ENCODE data around the gene SLX1A.
"Not testable (repeated sequence)": the region's sequence is repeated elsewhere in the genome, so short reads cannot be mapped to it uniquely, and the experiment has no call there.

Gene SLX1A

DNA sequence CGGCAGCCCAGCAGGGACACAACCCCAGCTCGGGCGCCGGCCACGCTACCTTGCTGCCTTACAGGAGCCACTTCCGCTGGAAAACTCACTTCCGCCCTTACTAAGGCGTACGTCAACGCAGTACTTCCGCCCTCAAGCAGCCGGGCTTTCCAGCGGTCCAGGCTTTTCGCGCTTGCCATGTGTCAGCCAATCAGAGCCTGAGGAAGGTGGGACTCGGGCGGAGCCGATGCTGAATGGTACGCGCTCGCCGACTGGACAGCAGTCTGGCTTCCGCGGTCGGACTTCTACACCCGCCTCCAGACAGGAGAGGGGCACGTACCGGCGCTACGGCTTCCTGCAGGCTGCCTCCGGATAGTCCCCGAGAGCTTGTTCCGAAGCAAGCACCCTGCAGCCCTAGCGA is at the start of gene SLX1A, which contains the start of gene BOLA2B:
Gene SLX1A, plus strand, starts transcription at position 261 of the 400 bp plus-strand sequence. CDS start 210 bp downstream, outside the sequence.
Gene BOLA2B, minus strand, starts transcription at position 52 of the 400 bp plus-strand sequence. CDS start 71 bp downstream, outside the sequence.
- DNase-seq (ENCODE audit: low read depth, low spot score): not testable (repeated sequence)

DNA sequence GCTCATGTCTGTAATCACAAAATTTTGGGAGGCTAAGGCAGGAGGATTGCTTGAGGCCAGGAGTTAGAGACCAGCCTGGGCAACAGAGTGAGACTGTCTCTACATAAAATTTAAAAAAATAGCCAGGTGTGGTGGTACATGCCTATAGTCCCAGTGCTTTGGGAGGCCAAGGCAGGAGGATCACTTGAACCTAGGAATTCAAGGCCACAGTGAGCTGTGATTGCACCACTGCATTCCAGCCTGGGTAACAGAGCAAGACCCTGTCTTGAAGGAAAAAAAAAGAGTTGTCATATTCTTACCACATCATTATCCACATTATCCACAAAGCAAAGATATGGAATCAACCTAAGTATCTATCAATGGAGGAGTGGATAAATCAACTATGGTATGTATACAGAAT is 49.7 kb upstream of the SLX1A start:
- DNase-seq (ENCODE audit: low read depth, low spot score): no peak

DNA sequence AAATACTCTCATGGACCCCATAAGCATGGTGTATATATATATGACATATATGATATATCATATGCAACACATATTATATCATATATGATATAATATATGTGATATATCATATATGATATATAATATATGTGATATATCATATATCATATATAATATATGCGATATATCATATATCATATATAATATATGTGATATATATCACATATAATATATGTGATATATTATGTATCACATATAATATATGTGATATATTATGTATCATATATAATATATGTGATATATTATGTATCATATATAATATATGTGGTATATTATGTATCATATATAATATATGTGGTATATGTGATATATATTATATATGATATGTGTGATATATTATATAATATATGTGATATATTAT is 48.8 kb upstream of the SLX1A start:
- no peak for DNase-seq (ENCODE audit: low read depth, low spot score)

DNA sequence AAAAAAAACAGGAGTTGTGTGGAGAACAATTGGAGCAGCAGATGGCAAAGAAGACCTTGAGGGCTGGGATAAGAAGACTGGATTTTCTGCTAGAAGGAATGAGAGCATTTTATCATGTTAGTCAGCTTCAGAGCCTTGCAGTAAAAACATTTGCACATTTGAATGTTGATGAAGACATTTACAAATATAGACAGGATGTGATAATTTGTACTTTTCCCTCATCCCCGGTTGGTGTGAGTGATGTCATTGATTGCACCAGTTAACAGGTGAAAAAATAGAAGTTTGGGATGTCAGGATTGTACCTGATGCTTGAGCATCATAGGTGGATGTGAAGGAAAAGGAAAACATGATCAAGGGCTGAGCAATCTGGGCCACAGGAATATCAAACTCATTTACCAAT is 48.0 kb upstream of the SLX1A start:
- no peak for DNase-seq (ENCODE audit: low read depth, low spot score)

DNA sequence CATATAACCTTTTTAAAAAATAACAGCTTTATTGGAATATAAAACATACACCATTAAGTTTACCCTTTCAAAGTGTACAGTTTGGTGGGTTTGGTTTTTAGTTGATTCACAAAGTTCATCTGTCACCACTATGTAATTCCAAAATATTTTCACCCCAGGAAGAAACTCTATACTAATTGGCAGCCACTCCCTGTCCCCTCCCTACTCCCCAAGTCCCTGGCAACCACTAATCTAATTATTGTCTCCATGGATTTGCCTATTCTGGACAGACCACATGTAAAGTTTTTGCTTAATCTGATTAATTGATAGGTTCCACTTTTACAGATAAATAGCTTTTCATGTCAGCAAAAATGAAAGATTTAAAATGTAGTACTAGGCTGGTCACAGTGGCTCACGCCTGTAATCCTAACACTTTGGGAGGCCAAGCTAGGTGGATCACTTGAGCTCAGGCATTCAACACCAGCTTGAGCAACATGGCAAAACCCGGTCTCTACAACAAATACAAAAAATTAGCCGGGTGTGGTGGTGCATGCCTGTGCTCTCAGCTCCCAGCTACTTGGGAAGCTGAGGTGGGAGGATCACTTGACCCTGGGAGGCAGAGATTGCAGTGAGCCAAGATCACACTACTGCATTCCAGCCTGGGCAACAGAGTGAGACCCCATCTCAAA is 45.7 kb upstream of the SLX1A start:
- DNase-seq (ENCODE audit: low read depth, low spot score): no peak

DNA sequence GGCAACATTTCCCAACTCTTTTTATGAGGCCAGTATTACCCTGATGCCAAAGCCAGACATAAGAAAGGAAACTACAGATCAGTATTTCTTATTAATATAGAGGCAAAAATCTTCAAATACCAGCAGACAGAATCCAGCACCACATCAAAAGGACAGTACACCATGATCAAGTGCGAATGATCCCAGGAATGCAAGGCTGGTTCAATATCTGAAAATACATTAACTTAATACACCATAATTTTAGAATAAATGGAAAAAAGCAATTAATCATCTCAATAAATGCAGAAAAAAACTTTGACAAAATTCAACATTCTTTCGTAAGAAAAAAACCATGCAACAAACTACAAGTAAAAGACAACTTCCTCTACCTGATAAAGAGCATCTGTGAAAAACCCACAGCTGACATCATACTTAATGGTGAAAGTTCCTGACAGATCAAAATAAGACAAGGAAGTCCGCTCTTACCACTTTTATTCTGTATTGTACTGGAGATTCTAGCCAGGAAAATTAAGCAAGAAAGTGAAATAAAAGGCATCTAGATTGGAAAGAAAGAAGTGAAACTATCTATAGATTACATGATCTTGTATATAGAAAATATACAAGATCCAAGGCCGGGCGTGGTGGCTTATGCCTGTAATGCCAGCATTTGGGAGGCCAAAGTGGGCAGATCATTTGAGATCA is 44.3 kb upstream of the SLX1A start:
- DNase-seq (ENCODE audit: low read depth, low spot score): no peak

DNA sequence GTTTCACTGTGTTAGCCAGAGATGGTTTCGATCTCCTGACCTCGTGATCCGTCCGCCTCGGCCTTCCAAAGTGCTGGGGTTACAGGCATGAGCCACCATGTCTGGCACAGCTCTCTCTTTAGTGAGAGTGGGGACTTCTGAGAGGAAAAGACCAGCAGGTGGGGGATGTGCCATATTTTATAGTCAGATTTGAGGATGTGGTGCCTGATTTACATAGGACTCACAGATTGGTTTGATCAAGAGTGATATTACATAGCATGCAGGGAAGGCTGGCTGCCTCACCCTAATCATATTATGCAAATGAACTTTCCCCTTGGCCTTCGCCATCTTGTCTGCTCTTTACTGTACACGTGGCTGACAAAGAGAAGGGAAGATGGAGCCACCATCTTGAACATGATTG is 42.6 kb upstream of the SLX1A start:
- no peak for DNase-seq (ENCODE audit: low read depth, low spot score)

DNA sequence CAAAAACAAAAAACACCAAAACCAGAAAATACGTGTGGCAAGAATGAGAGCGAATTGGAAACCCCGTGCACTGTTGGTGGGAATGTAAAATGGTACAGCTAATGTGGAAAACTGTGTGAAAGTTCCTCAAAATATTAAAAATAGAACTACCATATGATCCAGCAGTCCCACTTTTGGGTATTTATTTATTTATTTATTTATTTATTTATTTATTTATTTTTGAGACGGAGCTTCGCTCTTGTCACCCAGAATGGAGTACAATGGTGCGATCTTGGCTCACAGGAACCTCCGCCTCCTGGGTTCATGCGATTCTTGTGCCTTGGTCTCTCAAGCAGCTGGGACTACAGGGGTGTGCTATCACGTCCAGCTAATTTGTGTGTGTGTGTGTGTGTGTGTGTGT is 41.2 kb upstream of the SLX1A start:
- DNase-seq (ENCODE audit: low read depth, low spot score): no peak

DNA sequence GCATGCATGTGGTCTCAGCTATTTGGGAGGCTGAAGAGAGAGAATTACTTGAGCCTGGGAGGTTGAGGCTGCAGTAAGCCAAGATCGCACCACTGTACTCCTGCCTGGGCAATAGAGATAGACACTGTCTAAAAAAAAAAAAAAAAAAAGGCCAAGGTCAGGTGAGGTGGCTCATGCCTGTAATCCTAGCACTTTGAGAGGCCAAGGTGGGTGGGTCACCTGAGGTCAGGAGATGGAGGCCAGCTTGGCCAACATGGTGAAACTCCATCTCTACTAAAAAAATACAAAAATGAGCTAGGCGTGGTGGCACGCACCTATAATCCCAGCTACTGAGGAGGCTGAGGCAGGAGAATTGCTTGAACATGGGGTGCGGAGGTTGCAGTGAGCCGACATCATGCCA is 38.5 kb upstream of the SLX1A start:
- DNase-seq (ENCODE audit: low read depth, low spot score): no peak

DNA sequence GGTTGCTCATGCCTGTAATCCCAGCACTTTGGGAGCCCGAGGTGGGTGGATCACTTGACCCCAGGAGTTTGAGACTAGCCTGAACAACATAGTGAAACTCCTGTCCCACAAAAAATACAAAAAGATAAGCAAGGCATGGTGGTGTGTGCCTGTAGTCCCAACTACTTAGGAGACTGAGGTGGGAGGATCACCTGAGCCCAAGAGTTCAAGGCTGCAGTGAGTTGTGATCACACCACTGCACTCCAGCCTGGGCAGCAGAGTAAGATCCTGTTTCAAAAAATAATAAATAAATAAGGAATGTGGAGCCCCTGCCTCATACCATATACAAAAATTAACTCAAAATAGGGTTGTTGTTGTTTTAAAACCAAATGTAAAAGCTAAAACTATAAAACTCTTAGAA is 36.5 kb upstream of the SLX1A start:
- no peak for DNase-seq (ENCODE audit: low read depth, low spot score)

DNA sequence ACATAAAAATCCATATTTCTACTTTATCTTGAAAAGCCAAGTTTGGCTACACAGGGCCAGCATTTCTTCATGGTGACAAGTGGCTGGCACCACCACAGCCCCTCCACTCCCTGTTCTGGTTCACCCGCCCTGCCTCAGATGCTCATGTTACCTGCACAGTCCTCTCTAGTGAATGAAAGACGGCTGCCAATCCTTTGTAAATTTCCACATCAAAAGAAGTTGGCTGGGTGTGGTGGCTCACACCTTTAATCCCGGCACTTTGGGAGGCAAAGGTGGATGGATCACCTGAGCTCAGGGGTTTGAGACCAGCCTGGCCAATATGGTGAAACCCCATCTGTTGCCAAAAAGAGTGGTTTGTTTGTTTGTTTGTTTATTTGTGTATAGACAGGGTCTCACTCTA is 30.1 kb upstream of the SLX1A start:
- DNase-seq (ENCODE audit: low read depth, low spot score): no peak

DNA sequence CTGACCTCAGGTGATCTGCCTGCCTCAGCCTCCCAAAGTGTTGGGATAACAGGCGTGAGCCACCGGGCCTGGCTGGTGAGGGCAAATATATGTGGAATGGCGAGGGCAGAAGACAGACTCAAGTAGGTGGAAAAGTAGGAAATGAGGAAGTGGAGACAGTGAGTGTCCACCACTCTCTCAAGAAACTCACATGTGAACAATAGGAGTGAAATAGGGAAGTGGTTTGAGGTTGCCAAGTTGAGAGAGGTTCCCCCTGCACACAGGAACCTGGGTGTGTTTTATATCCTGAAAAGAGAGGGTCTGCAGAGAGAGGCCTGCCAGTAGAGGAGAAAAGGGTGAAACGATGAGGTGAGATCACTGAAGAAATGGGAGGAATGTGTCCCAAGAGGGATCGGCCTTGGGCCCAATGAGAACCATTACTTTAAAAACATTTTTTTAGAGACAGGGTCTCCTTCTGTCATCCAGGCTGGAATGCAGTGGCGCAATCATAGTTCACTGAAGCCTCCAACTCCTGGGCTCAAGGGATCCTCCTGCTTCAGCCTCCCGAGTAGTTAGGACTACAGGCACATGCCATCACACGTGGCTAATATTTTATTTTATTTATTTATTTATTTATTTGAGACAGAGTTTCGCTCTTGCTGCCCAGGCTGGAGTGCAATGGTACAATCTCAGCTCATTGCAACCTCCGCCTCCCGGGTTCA is 27.3 kb upstream of the SLX1A start:
- no peak for DNase-seq (ENCODE audit: low read depth, low spot score)

DNA sequence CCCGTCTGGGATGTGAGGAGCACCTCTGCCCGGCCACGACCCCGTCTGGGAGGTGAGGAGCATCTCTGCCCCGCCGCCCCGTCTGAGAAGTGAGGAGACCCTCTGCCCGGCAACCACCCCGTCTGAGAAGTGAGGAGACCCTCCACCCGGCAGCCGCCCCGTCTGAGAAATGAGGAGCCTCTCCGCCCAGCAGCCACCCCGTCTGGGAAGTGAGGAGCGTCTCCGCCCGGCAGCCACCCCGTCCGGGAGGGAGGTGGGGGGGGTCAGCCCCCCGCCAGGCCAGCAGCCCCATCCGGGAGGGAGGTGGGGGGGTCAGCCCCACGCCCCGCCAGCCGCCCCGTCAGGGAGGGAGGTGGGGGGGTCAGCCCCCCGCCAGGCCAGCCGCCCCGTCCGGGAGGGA is 24.9 kb upstream of the SLX1A start:
- DNase-seq (ENCODE audit: low read depth, low spot score): not testable (repeated sequence)

DNA sequence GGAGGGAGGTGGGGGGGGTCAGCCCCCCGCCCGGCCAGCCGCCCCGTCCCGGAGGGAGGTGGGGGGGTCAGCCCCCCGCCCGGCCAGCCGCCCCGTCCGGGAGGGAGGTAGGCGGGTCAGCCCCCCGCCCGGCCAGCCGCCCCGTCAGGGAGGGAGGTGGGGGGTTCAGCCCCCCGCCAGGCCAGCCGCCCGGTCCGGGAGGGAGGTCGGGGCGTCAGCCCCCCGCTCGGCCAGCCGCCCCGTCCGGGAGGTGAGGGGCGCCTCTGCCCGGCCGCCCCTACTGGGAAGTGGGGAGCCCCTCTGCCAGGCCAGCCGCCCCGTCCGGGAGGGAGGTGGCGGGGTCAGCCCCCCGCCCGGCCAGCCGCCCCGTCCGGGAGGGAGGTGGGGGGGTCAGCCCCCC is 24.3 kb upstream of the SLX1A start:
- not testable (repeated sequence) for DNase-seq (ENCODE audit: low read depth, low spot score)

DNA sequence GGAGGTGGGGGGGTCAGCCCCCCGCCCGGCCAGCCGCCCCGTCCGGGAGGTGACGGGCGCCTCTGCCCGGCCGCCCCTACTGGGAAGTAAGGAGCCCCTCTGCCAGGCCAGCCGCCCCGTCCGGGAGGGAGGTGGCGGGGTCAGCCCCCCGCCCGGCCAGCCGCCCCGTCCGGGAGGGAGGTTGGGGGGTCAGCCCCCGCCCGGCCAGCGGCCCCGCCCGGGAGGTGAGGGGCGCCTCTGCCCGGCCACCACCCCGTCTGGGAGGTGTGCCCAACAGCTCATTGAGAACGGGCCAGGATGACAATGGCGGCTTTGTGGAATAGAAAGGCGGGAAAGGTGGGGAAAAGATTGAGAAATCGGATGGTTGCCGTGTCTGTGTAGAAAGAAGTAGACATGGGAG is 23.5 kb upstream of the SLX1A start:
- DNase-seq (ENCODE audit: low read depth, low spot score): not testable (repeated sequence)

DNA sequence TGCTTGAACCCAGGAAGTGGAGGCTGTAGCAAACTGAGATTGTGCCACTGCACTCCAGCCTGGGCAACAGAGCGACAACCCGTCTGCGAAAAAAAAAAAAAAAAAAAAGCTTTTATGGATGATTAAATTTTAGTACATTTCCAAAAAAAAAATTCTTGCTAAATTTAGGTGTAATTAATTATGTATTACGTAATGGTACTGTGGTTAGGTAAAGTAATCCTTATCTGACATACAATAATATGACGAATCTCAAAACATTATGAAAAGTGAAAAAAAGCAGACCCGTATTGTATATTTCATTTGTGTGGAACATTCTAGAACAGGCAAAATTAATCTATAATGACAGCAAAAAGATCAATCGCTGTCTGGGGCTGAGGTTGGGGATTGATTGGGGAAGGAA is 20.6 kb upstream of the SLX1A start:
- DNase-seq (ENCODE audit: low read depth, low spot score): no peak

DNA sequence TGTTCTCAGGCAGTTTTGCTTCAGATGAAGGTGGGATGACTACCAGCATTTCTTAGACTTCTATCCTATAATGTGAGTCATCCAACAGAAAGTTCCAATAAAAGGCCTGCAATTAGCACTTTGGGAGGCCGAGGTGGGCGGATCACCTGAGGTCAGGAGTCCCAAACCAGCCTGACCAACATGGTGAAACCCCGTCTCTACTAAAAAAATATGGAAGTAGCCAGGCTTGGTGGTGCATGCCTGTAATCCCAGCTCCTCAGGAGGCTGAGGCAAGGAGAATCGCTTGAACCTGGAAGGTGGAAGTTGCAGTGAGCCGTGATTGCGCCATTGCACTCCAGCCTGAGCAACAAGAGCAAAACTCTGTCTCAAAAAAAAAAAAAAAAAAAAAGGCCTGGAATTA is 16.8 kb upstream of the SLX1A start:
- not testable (repeated sequence) for DNase-seq (ENCODE audit: low read depth, low spot score)

DNA sequence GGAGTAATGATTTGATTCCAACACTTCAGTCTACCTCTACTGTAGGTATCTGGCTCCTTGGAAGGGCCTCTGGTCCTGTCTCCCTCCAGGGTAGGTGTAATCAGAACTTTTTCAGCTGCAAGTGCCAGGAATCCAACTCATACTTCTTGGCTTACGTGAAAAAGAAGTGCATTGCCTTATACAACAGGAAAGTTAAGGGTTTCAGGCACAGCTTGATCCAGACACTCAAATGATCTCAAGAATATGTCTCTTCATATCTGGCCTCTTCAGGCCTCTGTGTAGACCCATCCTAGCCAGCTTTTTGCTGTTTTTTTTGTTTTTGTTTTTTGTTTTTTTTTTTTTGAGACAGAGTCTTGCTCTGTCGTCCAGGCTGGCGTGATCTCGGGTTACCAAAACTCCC is 14.5 kb upstream of the SLX1A start:
- no peak for DNase-seq (ENCODE audit: low read depth, low spot score)

DNA sequence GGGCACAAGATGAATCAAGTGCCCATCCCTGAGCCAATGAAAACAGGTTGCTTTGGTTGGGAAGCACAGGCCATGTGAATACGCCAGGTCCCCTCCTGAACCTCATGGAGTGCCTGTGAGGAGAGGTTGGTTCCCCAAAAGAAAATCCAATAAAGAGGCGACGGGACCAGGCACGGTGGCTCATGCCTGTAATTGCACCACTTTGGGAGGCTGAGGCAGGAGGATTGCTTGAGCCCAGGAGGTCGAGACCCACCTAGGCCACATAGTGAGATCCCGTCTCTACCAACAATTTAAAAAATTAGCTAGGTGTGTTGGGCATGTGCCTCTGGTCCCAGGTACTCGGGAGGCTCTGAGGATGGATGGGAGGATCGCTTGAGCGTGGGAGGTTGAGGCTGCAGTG is 13.7 kb upstream of the SLX1A start:
- no peak for DNase-seq (ENCODE audit: low read depth, low spot score)

DNA sequence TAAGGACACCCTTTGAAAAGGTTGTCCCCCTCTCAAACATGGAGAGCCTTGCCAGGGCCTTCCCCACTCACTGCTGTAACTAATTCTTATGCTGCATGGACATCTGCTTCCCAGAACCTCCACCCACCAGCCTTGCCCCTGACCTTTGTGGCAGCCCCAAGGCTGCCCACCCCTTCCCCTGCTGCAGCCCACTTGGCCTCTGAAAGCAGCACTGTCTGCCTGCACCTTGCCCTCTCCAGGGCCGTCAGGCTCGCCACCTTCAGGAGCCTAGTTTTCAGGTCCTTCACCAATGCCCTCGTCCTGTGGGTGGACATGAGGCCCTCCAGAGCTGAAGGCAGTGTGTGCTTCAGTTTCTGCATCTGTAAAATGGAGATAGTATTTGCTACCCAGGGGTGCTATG is 12.9 kb upstream of the SLX1A start:
- no peak for DNase-seq (ENCODE audit: low read depth, low spot score)

DNA sequence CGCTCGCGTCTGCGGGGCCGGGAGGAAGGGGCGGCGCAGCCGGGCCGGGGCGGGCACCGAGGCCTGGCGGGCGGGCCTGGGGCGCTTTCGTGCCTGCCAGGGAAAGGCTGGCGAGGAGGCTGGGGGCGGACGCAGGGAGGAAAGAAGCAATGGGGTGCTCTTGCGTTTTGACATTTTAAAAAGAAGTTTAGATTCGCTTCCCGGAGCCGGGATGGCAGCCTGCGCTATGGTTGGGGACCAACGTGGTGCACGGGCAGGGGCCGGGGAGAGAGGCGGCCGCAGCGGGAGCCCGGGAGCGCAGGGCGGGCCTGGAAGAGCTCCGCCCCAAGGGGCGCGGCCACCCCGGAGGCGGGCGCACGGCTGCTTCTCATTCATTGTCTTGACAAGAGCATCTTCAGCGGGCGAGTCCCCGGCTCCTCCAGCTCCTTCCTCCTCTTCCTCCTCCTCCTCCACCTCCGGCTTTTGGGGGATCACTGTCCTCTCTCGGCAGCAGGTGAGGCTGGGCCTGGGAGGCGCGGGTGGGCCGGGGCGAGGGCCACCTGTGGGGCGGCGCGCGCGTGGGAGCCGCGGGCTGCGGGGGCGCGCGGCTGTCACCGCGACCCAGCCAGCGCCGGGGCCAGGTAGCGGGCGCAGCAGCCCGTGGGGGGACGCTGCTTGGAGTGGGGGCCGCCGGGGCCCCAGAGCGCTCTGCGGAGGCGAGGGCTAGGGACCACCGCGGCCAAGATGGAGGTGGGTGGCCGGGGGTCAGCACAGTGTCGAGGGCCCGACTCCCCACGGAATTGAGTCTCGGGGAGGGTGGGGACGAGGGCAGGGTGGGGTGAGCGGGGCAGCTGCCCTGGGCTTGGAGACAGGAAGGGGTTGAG is 10.2 kb upstream of the SLX1A start, which contains the start of gene CORO1A:
Gene CORO1A, plus strand, starts transcription at position 370 of the 863 bp plus-strand sequence. CDS start 1,608 bp downstream, outside the sequence.
- peak; percentile 88 for DNase-seq (ENCODE audit: low read depth, low spot score)

Measured in astrocyte of the hippocampus (primary cell).